Testis (tissue), 2 donors: Measurements from ENCODE around the gene EID2.

ENCODE experiments used
- CTCF ChIP-seq, 3 experiments: fragments of 450-650 bp in 2 of 3; fragments of 200-600 bp in 1 of 3; sonication (generic) in 1 of 3; IDR thresholded peaks; one replicate each; pipeline ENCODE4 v1.5.1; 2016 to 2019; ENCODE audit warnings: antibody characterized with exemption in 3 of 3, mild to moderate bottlenecking in 2 of 3, moderate library complexity in 1 of 3
- POLR2A ChIP-seq: fragments of 450-650 bp; IDR thresholded peaks from one replicate; pipeline ENCODE4 v1.6.1; 2017; ENCODE audit warnings: antibody characterized with exemption, mild to moderate bottlenecking, moderate library complexity

DNA sequence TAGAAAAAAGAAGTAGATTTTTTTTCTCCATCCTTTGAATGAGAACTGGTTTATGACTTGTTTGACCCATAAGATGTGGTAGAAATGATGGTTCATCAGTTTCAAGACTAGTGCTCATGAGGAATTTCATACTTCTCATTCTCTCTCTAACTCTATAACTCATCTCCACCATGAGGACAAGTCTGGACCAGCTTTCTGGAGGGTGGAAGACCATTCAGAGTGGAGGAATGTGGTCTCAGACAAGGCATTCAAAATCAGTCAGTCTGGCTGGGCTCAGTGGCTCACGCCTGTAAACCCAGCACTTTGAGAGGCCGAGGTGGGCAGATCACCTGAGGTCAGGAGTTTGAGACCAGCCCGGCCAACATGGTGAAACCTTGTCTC lies 3.5 kb upstream of the EID2 start:
- TF ChIP-seq CTCF (IDR thresholded peaks at IDR 0.05) (no peak), POLR2A (no peak)
